GM21528 (cell line): Measurements from ENCODE around the gene TOX2.

Source experiments
- ATAC-seq: cut with Tn5 transposase; IDR thresholded peaks from one replicate; pipeline ENCODE4 v1.9.1; 2021; ENCODE audit warnings: mild to moderate bottlenecking, moderate library complexity; ENCODE audit not compliant: unreplicated experiment, low FRiP score

Gene TOX2

DNA sequence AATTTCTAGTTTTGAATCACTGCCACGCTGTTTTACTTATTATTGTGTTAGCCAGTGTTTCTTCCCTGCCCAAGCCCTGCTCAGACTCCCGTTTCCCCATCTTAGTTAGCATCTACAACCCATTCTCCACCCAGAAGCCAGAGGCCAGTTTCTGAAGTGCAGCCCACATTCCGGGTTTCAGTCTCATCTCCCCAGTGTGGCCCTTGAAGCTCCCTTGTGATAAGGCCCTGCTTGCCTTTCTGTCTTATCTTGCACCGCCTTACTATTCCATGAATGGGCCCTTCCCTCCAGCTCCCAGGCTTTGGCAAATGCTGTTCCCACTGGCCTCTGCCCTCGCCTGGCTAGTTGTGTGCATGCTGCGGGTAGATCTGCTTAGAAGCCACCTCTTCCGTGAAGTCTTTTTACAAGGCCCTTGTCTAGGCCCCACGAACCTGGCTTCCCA, 41.1 kb downstream of the TOX2 start:
- ATAC-seq: no peak

DNA sequence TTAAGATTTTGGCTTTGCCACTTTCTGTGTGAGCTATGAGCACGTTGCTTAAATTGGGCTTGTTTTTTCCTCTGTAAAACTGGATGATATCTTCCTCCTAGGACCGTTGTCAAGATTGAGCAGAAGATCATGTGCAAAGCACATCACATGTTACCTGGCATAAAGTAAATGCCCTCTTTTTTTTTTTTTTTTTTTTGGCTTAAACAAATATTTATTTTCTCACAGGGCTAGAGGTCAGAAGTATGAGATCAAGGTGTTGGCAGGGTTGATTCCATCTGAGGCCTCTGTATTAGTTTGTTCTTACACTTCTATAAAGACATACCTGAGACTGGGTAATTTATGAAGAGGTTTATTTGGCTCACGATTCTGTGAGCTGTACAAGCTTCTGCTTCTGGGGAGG, 42.7 kb downstream of the TOX2 start:
- ATAC-seq: no peak

DNA sequence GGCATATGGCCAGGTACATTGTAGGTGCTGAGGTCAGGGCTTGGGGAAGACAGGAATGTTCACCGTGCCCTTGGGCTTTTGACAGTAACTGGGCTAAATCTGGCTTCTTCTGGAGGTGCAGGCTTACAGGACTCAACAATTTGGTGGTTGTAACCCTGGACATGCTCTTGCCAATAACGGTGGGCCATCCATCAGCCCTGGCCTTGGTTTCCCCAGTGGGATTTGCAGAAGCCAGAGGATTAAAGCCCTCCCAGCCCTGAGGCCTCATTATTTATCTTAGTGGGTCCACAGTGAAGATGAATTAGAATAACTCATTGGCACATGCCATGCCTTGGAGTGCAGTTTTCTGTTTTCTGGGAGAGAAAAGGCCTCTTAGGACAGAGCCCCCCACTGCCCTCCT, 44.0 kb downstream of the TOX2 start:
- ATAC-seq: no peak

DNA sequence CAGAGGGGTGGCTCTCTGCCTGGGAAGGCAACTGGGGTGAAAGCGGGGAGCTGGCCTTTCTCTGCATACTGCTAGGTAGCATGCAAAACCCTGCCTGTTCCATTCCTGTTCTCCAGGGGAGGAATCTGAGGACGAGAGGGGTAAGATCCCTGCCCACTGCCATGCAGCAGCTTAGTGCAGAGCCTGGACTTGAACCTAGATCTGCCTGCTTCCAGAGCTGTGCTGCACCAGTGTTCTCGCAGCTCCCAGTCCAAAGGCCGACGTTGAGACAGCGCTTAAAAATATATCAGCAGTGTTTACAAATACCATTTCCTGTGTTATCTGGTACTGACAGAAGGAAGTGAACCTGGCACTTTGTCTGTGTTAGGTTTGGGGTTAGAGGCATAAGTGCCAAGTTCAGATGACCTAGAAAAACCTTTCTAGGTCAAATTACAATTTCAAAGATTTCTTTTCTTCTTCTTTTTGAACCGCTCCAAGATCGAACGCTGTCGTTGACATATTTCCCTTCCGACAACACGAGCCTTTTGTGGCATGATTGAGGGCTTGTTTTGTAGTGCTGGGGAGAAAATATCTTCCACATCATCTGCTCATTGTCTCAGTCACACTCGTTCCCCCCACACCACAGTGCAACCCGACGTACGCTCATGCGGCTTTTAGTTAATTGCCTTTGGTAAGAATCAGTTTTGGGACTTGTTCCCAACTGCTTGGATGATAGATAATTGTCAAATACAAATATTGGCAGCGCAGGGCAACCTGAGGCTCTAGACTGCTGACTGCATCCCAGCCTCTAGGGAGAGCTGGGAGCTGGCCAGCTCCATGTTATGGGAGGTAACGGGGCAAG, 44.6 kb downstream of the TOX2 start:
- no peak for ATAC-seq

DNA sequence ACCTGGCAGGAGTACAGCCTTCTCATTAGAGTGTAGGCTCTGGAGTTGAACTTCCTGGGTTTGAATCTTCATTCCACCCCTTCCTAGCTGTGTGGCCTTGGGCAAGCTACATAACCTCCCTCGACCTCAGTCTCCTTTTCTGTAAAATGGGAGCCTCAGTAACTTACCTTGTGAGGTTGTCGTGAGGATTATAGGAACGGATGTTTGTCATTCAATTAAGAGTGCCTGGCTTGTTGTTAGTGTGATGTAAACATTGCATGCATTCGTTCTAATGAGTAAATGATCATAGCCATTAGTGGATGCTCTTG, 45.2 kb downstream of the TOX2 start:
- ATAC-seq: no peak

DNA sequence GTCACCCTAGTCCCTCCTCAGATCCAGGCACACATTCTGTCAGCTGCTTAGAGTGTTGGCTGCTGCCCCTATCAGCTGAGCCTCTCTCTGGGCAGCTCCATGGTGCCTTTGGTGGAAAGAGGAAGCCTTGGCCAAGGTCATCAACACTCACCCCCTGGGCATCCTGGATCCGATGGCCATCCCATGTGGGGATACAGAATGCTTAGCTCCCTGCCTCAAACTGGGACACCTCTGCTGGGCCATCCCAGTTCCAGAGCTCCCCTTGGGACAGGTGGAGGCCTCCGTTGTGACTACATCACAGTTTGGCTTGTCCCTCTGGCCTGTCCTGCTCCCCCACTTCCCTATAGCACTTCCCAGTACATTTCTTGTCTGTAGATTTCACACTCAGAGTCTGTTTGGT, 45.6 kb downstream of the TOX2 start:
- ATAC-seq: no peak

DNA sequence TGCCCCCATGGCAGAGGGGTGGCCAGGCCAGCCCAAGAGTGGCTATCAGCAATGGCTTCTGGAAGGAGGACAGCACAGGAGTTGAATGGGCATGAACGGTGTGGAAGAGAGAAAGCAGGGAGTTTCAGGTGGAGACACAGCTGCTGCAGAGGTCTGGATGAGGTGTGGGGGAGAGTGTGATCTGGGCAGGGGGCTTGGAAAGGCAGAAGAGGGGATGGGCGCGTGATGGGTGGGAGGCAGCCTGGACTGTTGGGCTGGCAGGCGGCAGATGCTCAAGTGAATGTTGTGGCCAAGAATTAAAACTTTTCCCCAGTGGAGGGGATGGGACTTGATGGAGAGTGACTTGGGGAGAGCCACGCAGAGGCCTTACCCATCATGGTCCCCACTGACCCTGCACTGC, 46.5 kb downstream of the TOX2 start:
- no peak for ATAC-seq

DNA sequence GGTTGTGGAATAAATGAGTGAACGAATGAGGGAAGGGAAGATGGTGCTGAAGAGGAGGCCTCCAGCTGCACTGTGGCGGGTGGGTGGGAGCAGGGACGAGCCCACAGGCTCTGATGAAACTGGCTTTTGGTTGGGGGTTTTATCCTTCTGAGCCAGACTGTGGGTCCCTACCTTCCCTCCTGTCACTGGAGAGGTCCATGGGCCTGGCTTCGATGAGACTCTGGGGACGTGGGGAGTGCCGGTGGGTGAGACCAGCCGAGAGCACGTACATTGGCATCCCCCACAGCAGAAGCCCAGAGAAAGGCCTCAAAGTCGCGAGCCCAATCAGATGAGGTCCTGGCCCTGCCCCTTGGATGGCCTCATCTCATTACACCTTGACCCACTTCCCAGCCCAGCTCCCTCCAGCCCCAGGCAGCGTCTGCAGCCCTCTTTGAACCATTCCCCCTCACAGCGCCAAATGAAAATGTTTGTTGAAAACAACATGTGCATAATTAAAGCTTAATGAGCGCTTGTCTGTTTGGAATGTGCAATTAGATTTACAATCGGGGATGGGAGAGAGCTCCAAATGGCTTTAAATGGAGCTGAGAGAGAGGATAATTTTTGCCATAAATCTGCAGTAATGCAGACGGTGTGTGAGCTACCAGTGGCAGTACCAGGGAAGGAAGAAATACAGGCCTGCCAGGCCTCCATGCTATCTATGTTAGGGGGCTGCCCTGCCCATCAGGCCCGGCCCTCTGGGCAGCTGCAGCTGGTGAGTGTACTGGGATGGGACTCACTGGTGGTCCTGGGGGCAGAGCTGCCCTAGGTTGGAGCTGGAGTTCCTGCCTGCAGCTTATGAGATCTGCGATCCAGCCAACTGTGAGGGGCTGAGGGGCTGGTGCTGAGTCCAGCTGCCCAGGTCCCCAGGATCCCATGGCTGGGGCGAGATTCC, 47.2 kb downstream of the TOX2 start:
- no peak for ATAC-seq

DNA sequence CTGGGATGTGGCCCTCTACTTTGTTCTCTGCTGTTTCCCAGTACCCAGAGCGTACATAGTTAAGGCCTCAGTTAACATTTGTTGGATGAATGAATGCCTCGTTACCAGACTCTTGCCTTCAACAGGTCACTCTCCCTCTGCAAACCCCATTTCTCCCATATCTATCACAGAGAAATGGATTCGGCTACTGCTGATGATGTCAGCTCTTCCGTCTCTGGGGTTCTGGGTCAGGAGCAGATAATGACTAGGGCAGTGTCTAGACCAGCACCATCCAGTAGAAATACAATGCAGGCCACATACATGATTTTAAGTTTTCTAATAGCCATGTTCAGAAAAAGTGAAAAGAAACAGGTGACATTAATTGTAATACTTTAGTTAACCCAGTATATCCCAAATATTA, 47.9 kb downstream of the TOX2 start:
- no peak for ATAC-seq

DNA sequence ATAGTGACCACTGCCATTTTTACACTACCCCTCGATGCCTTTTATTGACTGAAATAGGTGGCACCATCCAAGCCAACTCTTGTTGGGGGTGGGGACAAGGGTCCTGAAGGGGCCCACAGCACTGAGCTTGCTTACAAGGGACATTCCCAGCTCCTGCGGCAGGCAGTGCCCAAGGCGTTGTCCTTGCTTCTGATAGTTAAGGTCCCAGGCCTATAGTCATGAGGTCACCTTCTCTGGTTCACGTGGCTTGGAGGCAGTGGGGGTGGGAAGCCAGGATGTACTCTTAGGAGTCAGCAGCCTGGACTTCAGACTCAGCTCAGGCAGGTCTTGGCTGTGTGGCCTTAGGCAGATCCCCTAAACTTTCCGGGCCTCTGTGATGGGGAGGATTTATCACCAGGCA, 48.6 kb downstream of the TOX2 start:
- no peak for ATAC-seq

DNA sequence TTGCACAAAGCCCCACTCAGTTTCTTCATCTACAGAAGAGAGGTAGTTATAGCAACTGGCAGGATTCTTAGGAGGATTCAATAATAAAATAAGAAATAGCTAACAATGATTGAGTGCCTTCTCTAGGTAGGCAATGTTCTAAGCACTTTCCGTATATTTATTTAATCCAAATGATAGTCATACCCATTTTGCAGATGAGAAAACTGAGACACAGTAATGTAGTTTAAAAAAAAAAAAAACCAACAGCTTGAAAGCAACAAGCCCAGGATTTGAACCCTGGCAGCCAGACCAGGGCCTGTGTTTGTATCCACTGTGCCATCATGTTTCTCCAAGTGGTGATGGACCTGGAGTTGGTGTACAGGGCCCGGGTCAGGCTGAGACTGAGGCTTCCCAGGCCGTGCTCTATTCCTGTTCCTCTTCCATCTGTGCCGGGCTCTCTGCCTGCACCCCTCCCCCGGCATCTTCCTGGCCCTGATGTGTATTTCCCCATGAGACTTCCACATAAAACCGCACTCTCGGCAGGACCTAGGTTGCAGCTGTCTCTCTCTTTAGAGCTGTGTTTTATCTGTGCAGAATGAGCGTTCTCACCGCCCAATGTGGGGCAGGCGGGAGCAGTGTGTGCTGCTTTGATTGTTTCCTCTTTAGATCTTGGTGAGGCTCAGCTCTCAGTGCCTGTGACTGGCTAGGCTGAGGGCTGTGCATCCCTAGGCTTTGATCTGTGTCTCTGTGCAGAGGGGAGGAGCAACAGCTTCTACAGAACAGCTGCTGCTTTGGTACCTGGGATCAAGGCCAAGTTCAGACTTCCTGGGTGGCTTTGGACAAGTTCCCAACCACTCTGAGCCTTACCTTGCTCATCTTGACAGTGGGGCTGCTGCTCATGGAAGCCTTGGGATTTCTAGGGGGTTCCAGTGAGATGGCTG, 49.5 kb downstream of the TOX2 start:
- no peak for ATAC-seq

DNA sequence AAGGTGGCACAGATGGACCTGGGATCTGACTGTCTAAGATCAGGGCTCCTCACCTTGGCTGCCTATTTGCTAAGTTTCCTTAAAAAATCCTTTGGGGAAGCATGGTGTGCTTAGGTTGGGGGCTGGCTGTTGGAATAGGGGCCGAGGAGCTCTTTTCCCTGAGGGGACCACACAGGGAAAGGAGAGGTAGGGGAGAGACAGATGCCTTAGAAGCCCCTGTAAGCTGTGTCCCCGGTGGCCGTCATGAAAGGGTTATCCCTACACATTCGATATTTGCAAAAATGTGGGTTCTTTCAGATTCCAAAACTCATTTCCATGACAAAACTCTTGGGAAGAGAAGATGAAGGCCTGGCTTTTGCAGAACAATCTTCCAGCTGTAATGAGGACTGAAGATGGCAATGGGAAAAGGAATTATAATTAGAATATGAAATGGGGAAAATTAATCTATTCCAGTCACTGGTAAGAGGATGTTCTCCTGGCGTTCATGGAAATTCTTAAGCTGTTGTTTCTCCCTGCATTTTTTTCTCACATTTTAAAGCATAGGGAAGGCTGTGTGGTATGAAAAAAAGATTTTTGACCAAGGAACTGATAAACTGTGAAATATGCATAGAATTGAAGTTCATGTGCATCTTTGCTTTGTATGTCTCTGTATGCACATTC, 53.8 kb downstream of the TOX2 start:
- ATAC-seq: no peak

DNA sequence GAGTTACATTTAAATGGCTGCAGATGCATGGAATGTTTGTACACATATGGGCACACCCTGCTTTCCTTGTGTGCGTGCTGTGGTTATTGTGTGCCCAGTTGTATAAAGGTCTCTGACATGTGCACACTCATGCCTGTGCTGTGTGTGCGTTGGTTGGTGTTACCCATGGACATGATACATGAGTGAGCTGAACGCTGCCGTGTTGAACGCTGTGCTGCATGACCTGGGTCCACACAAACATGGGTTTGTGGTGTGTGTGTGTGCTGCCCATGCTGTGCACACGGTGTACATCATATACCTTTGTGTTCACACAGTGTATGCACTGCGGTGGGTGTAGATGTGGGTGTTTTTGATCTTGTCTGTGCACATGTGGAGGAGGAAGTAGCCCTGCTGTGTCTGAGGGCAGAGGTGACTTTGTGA, 54.4 kb downstream of the TOX2 start:
- ATAC-seq: no peak

DNA sequence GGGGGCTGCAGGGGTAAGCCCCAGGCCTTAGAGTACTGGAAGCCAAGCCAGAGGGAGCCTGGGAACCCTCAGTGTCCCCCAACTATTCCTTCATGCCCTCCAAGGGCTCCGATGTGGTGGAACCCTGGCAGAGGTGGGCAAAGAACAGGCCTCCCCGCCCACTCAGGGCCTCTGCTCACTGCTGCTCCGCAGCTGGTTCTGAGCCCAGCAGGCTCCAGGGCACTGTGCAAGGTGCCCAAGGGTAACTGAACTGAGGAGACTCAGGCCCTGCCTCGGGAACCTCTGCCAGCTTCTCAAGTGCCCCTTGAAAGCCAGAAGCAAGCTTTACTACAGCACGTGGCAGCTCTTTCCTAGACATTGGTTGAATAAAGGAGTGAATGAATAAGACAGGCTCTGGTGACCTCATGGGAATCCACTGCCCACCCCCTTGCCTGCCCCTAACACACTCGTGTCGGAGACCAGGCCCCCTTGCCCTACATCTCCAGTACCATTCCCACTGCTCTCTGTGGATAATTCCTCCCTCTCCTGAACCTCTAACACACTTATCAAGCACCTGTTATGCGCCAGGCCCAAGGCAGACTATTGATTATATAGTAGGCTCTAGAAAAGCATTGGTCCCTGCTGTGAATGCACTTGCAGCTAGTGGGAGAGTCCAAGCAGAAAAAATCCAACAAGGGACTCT, 55.0 kb downstream of the TOX2 start:
- ATAC-seq: no peak

DNA sequence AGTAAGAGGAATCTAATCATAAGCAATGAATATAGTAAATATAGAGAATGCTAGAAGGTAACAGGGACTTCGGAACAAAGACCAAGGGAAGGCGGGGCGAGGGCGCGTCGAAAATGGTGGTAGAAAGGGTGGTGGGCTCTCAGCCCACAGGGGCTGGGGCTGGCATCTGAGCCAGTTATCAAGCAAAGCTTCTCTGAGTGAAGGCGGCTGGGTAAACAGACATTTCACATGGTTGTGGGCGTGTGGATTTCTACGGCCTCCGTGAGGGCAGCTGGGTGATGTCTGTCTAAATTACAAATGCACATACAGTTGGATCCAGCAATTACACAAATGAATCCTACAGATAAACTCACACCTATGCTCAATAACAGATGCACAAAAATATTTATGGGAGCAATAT, 56.6 kb downstream of the TOX2 start:
- no peak for ATAC-seq

DNA sequence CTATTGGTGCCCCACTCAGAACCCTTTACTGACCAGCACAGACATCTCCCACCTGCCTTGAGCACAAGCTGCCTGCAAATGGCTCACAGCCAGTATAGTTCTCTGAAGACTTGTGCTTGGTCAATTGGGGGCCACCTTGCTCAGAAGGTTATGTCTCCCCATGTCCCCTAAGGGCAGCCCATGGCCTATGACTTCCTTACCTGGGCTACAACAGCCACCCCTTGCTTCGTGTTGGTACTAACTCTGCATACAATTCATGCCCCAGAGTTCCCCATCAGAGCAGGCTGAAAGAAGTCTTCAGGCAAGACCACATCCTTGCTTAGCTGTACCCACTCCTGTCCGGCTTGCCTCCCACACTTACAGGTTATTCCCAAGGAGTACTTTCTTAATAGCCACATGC, 57.4 kb downstream of the TOX2 start:
- no peak for ATAC-seq

DNA sequence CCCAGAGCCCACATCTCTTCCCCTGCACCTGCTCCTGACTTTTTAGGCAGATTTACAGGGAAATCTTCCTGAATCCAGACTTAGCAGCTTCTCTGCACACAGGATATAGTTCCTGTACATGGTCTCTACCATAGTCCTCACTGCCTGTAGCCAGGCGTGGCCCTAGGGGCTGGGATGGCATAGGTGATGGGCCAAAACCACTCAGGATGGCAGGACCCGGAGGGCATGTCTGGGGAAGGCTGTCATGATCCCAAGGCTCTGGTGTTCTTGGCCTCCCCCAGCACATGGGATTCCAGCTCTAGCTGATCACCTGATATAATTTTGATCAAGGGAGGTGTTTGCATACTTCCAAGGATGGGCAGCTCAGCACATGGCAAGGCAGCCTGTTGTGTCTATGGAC, 58.0 kb downstream of the TOX2 start:
- ATAC-seq: no peak

DNA sequence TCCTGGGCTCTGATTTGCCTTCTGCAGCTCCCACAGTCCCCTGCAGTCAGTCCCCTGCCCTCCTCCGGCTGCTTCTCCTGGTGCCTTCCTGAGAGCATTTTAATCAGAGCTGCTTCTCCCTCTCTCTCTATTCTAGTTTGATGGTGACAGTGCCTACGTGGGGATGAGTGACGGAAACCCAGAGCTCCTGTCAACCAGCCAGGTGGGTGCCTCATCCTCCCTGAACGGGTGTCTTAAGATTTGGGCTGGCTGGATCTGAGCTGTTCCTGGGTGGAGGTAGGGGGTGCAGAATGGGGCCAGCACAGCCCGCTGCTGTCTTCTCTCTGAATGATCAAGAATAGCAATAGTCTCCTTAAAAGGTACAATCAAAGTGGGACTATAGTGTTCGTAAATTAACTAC, 58.6 kb downstream of the TOX2 start:
- no peak for ATAC-seq

DNA sequence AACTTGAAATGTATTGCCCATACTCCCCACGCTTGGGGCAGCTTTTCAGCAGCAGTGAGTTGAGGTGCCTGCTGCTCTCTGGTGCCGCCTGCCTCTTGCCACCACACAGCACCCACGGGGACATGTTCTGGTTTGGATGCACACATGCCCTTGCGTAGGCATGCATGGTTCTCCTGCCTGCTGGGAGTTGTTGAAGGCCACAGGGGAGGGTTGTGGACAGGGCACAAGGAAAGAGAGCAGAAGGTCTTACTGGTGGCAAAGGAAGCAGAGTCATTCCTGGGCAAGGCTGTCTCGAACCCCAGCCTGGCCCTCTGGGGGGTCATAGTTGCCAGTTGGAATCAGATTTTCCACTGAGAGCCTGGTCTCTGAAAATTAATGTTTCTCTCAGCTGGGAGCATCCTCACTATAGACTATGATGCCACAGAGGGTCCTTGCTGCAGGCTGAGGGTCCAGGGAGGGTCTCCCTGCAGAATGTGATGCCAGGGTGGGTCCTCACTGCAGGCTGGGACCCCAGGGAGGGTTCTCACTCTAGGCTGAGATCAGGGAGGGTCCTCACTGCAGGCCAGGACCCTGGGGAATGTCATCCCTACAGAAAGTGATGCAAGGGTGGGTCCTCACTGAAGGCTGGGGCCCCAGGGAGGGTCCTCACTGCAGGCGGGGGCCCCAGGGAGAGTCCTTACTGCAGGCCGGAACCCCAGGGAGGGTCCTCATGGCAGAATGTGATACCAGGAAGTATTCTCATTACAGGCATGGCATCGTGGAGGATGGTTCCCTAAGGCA, 59.2 kb downstream of the TOX2 start:
- no peak for ATAC-seq
